ENCODE measurements around the gene GRAMD4. TPM values are rescaled to one million over a fixed set of nuclear protein-coding genes. Genes with fewer than 3 reads are reported as not detected.

GRAMD4 gene, protein sequence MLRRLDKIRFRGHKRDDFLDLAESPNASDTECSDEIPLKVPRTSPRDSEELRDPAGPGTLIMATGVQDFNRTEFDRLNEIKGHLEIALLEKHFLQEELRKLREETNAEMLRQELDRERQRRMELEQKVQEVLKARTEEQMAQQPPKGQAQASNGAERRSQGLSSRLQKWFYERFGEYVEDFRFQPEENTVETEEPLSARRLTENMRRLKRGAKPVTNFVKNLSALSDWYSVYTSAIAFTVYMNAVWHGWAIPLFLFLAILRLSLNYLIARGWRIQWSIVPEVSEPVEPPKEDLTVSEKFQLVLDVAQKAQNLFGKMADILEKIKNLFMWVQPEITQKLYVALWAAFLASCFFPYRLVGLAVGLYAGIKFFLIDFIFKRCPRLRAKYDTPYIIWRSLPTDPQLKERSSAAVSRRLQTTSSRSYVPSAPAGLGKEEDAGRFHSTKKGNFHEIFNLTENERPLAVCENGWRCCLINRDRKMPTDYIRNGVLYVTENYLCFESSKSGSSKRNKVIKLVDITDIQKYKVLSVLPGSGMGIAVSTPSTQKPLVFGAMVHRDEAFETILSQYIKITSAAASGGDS
- total RNA-seq: 10 to 100 TPM; 52.9 to 54.8 TPM

DNA sequence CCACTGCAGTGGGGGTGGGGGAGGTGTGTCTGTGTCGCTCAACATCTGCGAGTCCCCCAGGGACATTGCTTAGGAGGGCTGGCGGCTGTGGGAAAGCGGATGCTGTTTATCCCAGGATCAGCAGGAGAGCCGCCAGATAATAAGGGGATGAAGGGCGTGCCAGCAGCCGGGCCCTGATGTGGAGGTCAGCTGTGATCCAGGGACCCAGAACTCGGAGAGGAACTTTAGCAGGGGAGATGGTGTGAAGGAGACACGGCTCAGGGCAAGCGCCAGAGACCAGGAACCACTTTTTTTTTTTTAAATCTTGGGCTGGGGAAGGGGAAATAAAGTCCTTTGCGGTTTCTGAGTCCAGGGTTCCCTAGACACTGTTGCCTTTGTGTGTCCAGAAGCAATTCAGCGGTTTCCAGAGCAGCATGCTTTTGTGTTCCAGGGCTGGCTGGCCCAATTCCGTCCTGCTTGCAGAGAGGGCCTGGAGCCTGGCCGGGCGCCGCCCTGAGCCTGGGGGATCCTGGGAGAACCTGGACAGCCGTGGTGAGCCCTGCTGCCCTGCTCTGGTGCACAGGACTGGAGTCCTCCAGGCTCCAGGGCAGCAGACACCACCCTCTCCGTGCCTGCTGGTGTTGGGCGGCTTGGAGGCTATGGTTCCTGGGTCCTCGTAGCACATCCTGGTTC lies at the start of gene GRAMD4:
TSS of gene GRAMD4 (plus strand) at position 557 of the 672 bp plus-strand sequence. CDS start 6,414 bp downstream, outside the sequence.
- no peaks in the 10 kb centered on the region for H3K36me3 Mint-ChIP-seq (ENCODE audit: low read depth)
- ChIA-PET POLR2A (no interaction called here), CTCF (no interaction called here)
- no peaks in the 10 kb centered on the region for H3K9me3 Mint-ChIP-seq
- H3K4me3 Mint-ChIP-seq: no peak within 1 kb of the TSS
- no peak within 1 kb of the TSS for H3K27ac Mint-ChIP-seq
- H3K27me3 Mint-ChIP-seq: no peaks in the 10 kb centered on the region
- DNase-seq: no peak
- no peaks in the 10 kb centered on the region for H3K4me1 Mint-ChIP-seq

DNA sequence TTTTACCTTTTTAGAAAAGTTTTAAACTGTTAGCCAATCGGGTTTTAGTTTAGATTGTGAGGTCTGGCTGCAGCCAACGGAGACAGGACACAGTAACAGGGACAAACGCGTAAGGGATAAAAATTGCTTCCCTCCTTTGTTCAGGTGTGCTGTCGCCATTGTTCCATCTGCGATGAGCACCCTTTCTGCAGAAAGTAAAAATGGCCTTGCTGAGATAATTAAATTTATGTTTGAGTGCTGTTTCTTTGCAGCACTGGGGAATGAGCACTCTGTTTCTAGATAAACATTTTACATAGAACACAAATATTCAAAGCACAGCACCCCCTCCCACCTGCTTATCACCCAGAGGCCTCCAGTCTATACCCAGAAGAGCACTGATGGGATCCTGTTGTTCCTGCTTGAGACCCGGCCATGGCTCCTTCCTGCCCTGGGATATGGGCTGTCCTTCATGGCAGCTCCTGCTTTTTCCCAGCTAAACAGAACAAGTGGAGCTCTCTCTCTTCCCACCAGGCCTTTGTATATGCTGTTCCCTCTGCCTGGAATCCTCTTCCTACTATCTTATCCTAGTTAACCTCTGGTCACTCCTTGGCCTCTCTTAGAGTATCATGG lies 48.4 kb upstream of the GRAMD4 start:
- Mint-ChIP-seq H3K4me3 (no peak overlapping the region), H3K27ac (no peak overlapping the region)

DNA sequence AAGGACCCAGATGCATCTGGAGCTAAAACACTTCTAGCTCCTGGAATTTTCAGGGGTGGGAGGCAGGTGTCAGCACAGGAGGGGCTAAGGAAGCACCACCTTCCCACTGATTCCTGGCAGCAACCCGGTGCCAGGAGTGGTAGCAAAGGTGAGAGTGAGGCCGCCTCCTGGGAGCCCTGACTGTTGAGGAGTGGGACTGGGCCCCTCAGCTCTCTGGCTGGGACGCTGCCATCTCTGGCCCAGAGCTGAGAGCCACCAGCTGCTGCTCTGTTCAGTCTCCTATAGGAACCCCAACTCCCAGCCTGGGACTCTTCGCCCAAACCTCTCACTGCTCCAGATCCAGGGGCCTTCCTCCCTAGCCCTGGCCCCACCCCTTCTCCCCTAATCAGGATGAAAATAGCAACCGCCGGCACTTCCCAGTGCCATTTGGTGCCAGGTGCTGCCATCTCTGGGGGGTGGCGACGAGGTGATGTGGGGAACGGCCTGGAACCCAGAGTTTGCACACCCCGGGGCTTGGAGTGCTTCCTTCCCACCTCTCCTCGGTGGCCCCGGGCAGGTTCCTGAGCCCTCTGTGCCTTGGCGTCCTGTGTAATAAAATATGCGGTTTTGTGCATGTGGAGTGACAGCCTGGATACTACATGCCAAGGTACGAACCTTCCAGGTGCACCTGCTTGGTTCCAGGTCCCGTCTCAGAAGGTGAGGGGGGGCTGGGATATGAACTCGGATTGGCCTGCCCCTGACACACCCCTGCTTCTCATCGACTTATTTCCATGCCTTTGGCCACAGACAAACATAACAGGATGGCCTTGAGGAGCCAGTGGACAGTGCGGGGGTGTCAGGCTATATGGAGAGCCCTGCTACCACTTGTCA lies 47.0 kb upstream of the GRAMD4 start:
- Mint-ChIP-seq H3K36me3 (ENCODE audit: low read depth) (no peaks in the 10 kb centered on the region), H3K4me3 (no peak overlapping the region), H3K27ac (no peak overlapping the region), H3K27me3 (peaks cover 4% of the 10 kb centered on the region), H3K9me3 (peaks cover 13% of the 10 kb centered on the region), H3K4me1 (peaks cover 22% of the 10 kb centered on the region)
- ChIA-PET POLR2A (no interaction called here), CTCF (interaction anchor here (0.5 to 0.9 kb wide), 2 partner anchors 10 to 96 kb away, joined by 3 read pairs; no protein-coding TSS in a partner anchor)
- DNase-seq: no peak

More for the DNA sequence above, 48.4 kb upstream of the GRAMD4 start:
- peaks cover 16% of the 10 kb centered on the region for H3K4me1 Mint-ChIP-seq
- ChIA-PET POLR2A (no interaction called here), CTCF (interaction anchor here (0.9 kb wide), 1 partner anchor 9 kb away, joined by 3 read pairs; no protein-coding TSS in a partner anchor)
- no peaks in the 10 kb centered on the region for H3K36me3 Mint-ChIP-seq (ENCODE audit: low read depth)
- peaks cover 4% of the 10 kb centered on the region for H3K27me3 Mint-ChIP-seq
- H3K9me3 Mint-ChIP-seq: peaks cover 16% of the 10 kb centered on the region
- no peak for DNase-seq

DNA sequence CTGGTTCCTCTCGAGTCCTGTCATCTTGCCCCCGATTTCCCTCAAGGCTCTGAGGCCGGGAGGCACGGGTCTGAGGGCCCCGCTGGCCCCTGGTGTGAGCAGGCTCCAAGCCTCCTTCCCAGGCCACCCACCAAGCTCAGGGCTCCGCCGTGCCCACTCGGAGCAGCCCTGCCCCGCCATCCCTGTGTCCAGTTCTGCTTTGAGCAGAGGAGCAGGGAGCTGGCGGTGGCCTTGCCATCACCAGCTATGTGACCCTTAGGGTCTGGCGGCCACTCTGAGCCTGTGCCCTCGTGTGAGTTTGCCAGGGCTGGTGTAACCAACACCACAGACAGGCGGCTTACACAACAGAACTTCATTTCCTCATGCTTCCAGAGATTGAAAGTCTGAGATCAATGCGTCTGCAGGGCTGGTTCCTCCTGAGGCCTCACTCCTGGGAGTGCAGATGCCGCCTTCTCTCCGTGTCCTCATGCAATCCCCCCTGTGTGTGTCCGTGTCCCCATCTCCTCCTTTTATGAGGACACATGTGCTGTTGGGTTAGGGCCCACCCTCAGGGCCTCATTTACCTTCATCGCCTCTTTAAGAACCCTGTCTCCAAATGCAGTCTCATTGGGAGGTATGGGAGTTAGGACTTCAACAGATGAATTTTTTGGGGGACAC lies 46.3 kb upstream of the GRAMD4 start:
- Mint-ChIP-seq H3K27ac (no peak overlapping the region), H3K4me1 (peaks cover 30% of the 10 kb centered on the region), H3K27me3 (peaks cover 4% of the 10 kb centered on the region), H3K36me3 (ENCODE audit: low read depth) (no peaks in the 10 kb centered on the region), H3K9me3 (peaks cover 11% of the 10 kb centered on the region), H3K4me3 (no peak overlapping the region)
- no peak for DNase-seq
- ChIA-PET POLR2A (no interaction called here), CTCF (no interaction called here)

DNA sequence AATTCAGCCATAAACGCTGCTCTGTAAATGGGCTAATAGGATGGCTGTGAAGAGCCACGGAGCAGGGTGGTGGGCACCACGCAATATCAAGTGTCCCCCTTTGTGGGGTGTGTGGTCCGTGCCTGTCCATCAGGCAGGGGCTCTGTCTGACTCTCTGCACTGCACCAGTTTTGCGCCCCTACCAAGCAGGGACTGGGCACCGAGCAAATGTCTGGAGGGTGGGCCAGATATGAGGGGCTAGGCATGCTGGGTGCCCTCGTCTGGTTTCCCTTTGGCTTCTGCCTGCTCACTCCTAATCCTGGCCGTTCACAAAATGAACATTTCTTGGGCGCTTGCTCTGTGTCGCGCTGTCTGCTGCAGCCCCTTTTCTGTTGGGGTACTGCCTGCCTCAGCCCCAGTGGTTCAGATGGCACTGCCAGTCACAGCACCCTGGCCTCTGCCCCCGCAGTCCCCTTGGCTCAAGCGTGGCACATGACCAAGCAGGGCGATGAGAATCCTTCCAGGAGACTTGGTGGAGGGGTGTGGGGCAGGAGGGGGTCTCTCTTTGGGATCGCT lies 45.7 kb upstream of the GRAMD4 start:
- DNase-seq: no peak
- POLR2A ChIA-PET: no interaction called here
- Mint-ChIP-seq H3K4me1 (peaks cover 35% of the 10 kb centered on the region), H3K27ac (no peak overlapping the region), H3K36me3 (ENCODE audit: low read depth) (no peaks in the 10 kb centered on the region), H3K9me3 (peaks cover 11% of the 10 kb centered on the region), H3K27me3 (peaks cover 4% of the 10 kb centered on the region), H3K4me3 (no peak overlapping the region)
- CTCF ChIA-PET: no interaction called here

DNA sequence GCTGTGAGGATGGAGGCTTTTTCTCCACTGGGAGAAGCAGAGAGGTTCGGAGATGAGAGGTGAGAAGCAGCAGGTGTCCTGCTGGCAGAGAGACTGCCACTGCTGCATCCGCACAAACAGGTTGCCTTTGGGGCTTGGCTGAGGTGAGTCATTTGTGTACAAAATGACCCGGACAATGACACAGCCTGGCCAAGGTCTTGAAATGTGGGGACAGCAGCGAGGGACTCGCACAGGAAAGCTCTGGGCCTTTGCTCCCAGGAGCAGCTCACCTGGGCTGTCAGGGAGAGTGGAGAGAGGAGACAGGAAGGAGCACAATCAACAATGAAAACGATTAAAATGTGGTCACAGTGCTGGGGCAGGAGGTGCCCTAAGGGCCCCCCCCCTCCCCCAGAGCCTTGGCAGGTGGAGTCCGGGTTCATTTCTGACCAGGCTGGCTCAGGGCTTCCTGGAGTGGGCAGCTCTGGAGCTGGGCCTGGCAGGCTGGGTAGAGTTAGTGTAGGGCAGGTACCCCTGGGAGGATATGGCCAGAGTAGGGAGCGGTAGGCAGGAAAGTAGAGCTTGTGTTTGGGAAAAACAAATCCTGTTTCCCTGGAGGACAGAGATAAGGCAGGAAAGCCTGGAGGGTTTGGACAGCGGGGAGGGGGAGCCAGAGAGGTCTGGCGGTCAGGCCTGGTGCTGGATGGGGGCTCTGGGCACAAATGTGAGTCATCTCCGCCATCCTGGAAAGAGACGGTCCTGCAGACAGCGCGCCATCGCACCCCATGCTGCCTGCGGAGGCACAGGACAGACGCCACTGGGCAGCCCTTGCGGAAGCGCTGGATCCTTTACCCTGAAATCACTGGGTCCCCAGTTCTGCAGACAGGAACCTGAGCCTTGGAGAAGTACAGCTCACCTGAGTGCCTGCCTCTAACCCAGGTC lies 44.9 kb upstream of the GRAMD4 start:
- no peak for DNase-seq
- H3K36me3 Mint-ChIP-seq (ENCODE audit: low read depth): no peaks in the 10 kb centered on the region
- peak overlapping the region; percentile 70 for H3K4me3 Mint-ChIP-seq
- peaks cover 4% of the 10 kb centered on the region for H3K27me3 Mint-ChIP-seq
- ChIA-PET POLR2A (interaction anchor here (0.6 to 1.3 kb wide), 2 partner anchors 12 to 37 kb away, joined by 3 to 4 read pairs; no protein-coding TSS in a partner anchor), CTCF (interaction anchor here (1.3 kb wide), 1 partner anchor 12 kb away, joined by 9 read pairs; no protein-coding TSS in a partner anchor)
- H3K9me3 Mint-ChIP-seq: peaks cover 11% of the 10 kb centered on the region
- H3K4me1 Mint-ChIP-seq: peaks cover 42% of the 10 kb centered on the region
- H3K27ac Mint-ChIP-seq: peak overlapping the region; percentile 28

DNA sequence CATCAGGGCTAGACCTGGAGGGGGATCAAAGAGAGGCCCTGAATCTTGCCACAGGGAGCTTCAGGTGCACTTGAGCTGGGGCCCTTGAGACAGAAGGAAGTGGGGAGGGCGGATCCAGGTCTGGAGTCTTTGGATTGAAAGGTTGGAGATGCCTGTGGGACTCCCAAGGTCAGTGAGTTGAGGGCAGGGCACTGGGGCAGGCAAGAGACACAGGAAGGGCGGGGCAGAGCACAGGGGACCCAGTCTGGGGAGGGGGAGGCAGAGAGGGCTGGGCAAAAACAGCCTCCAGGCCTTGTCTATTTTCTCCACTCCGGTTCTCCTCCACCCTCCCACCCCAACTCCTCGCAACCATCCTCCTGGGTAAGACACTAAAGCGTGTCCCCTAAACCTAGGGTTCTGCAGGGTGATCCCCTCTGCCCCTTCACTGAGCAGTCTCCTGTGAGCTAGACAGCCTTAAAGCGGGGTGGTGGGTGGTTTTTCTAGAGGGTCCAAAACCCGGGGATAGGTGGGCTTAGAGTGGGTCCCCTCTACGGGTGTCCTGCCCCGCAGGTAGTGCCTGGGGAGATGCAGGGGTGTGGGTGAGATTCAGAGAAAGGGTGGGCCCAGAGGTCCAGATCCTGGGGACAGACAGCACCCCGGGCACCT lies 44.2 kb upstream of the GRAMD4 start:
- H3K36me3 Mint-ChIP-seq (ENCODE audit: low read depth): no peaks in the 10 kb centered on the region
- peak overlapping the region; percentile 70 for H3K4me3 Mint-ChIP-seq
- no peak for DNase-seq
- peaks cover 11% of the 10 kb centered on the region for H3K9me3 Mint-ChIP-seq
- peaks cover 45% of the 10 kb centered on the region for H3K4me1 Mint-ChIP-seq
- POLR2A ChIA-PET: interaction anchor here (0.6 to 1.3 kb wide), 2 partner anchors 13 to 37 kb away, joined by 3 to 4 read pairs; no protein-coding TSS in a partner anchor
- H3K27me3 Mint-ChIP-seq: peaks cover 4% of the 10 kb centered on the region
- CTCF ChIA-PET: interaction anchor here (1.3 kb wide), 1 partner anchor 12 kb away, joined by 9 read pairs; no protein-coding TSS in a partner anchor
- H3K27ac Mint-ChIP-seq: no peak overlapping the region

DNA sequence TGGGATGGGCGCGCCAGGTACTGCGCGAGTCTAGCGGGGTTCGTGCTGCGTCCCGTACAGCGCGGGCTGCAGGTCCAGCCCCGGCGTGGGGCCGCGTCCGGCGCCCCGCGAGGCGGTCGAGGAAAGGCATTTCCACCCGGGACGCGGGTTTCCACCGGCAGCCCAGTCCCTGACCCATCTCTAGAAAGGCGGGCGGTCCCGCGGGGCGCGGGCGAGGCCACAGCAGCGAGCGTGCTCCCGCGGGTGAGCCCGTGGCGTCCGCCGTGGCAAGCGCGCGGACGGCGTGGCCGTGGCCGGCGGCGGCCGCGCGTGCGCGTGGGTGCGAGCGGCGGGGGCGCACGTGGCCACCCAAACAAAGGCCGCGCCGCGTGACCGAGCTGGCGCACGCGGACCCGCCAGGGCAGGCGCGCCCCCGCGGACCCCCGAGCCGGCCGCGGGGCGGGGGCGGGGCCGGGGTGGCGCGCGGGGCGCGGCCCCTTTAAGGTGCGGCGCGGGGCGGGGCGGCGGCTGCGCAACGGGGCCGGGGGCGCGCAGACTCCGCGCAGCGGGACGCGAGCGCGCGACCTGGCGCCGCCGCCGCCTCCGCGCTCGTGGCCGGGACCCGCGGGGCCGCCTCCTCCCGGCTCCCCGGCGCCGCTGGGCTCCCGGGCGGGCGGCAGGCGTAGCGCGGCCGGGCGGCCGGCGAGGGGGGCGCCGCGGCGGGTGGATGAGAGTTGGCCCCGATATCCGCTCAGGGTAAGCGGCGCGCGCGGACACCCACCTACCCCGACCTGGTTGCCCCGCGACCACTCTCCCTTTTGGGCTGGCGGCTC lies 43.4 kb upstream of the GRAMD4 start:
- no peaks in the 10 kb centered on the region for H3K36me3 Mint-ChIP-seq (ENCODE audit: low read depth)
- peaks cover 5% of the 10 kb centered on the region for H3K9me3 Mint-ChIP-seq
- DNase-seq: peak; percentile 59
- H3K27ac Mint-ChIP-seq: no peak overlapping the region
- ChIA-PET POLR2A (interaction anchor here (1.3 to 2.2 kb wide), 3 partner anchors 11 to 37 kb away, joined by 4 to 8 read pairs (median 6); no protein-coding TSS in a partner anchor), CTCF (no interaction called here)
- H3K4me3 Mint-ChIP-seq: peak overlapping the region; percentile 70
- peaks cover 51% of the 10 kb centered on the region for H3K4me1 Mint-ChIP-seq
- H3K27me3 Mint-ChIP-seq: peaks cover 4% of the 10 kb centered on the region

DNA sequence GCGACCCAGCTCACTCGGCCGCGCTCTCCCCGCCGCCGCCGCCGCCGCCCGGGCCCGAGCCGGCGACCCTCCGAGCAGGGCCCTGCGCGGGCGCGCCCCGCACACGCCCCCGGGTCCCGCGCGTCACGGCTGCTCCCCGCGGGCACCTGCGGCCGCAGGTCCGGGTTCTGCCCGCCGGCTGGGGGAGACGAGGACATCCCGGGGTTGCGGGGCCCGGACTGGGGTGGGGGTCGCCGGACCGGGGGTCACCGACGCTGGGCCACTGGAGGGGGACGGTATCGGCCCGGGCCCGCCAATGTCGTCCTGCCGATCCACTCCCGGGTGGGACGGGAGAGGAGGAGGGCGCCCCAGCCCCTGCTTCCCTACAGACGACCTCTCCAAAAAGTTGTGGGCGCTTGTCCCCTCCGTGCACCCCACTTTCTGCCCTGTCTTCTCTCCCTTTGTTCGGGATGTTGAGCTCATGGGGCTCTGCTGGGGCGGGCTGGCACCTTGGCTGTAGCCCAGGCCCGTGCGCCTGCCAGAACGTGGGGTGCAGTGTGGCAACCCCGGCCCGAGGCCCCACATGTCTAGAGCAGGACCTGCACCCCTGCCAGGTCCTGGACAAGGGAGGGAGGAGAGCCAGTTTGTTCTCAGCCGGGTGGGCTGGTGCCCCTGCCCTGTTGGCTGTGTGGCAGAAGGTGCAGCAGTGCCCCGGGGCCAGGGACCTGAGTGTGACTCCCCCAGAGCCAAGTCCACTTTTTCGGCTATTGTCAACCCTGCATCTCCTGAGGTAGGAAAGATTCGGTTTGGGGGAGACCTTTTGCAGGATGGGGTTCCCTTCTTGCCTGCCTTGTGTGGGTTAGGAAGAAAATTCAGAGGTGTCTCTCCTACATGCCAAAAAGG lies 42.6 kb upstream of the GRAMD4 start:
- ChIA-PET POLR2A (interaction anchor here (0.8 to 2.2 kb wide), 3 partner anchors 10 to 72 kb away, joined by 4 to 8 read pairs (median 6); no protein-coding TSS in a partner anchor), CTCF (no interaction called here)
- Mint-ChIP-seq H3K9me3 (no peaks in the 10 kb centered on the region), H3K27ac (peak overlapping the region; percentile 78), H3K27me3 (peaks cover 4% of the 10 kb centered on the region), H3K4me3 (peak overlapping the region; percentile 94), H3K4me1 (peaks cover 60% of the 10 kb centered on the region), H3K36me3 (ENCODE audit: low read depth) (no peaks in the 10 kb centered on the region)
- no peak for DNase-seq
